Endometrial microvascular endothelial cells (primary cell): ENCODE results near the gene KLK2. TPM values are rescaled to one million over a fixed set of nuclear protein-coding genes. Genes with fewer than 3 reads are reported as not detected.

Source experiments
- in situ Hi-C: cut with HindIII; loops from 2 replicates; pipeline ENCODE4 v1.10.0; 2017; ENCODE audit warnings: low sequenced_read_pairs, low pct_unique_long_range_greater_than_20kb; ENCODE audit errors: inconsistent ontology term
- total RNA-seq: library from RNA; depleted of rRNA; stranded (reverse); fragments of >200 nt; gene quantifications from one replicate; pipeline ENCODE4 v1.2.3, GENCODE V29; 2015; ENCODE audit errors: inconsistent ontology term

Gene KLK2
- not detected for total RNA-seq

DNA sequence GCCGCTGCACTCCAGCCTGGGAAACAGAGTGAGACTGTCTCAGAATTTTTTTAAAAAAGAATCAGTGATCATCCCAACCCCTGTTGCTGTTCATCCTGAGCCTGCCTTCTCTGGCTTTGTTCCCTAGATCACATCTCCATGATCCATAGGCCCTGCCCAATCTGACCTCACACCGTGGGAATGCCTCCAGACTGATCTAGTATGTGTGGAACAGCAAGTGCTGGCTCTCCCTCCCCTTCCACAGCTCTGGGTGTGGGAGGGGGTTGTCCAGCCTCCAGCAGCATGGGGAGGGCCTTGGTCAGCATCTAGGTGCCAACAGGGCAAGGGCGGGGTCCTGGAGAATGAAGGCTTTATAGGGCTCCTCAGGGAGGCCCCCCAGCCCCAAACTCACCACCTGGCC, at the start of gene KLK2:
TSS of gene KLK2 (plus strand) at position 384 of the 400 bp plus-strand sequence. CDS start 35 bp downstream, outside the sequence.
- in situ Hi-C loops = no loop called here

DNA sequence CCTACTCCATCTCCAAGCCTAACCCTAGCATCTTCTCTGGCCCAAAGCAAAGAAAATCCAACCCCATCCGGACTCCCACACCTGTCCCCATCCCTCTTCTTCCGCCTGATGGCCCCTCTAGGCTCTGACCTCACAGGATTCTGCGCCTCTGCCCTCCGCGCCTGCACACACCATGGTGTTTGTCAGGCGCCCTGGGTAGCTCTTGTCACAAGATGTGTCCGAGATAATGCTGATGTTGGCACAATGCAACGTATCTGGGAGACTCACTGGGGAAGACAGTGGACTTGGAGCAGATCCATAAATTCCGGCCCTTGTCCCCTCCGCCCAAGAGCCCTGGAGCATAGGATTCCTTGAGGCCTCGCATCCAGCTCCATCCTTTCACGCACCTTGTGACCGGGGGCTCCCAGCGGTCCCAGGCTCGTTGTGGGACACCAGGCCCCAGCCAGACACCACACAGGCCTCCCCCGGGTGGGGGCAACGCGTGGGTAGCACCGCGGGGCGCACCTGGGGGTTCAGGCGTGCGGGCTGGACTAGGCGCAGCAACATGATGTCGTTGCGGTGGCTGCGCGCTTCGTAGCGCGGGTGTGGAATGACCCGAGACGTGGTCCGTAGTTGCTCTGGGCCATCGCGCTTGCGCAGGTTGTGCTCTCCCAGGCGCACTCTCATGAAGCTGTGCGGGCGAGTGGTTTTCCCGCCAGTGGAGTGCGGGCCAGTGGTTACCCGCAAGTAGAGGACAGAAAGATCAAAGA, 46.6 kb upstream of the KLK2 start:
- in situ Hi-C loops = no loop called here

DNA sequence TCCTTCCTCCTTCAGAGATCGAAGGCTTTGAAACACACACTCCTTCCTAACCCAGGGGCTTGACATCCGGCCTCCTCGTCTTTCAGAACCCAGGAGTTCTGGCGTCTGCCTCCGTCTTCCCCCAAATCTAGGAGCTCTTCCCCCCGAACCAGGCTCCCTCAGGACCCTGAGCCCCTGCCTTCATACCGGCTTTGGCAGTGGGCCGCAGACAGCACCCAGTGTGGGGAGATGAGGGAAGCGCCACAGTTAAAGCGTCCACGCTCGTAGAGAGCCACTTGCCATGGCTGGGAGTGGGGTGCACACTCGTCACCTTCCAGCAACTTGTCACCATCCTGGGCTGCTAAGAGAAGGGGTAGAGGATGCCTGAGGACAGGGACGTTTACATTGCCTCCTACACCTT, 45.8 kb upstream of the KLK2 start:
- in situ Hi-C loops = no loop called here

DNA sequence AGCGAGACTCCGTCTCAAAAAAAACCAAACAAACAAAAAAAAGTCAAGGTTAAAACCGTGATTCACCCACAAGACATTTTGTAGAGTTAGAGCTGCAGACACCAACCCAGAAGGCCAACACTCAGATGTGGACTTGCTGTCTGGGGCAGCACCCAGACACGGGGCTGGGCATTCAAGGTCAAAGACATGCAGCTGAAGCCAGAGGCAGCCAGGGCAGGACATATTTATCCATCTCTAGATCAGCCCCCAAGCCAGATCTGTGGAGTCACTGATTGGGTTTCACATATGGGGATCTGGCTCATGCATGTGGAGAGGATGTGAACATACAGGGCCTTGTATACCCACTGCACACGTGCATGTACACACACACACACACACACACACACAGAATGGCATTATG, 43.4 kb upstream of the KLK2 start:
- in situ Hi-C loops = no loop called here

DNA sequence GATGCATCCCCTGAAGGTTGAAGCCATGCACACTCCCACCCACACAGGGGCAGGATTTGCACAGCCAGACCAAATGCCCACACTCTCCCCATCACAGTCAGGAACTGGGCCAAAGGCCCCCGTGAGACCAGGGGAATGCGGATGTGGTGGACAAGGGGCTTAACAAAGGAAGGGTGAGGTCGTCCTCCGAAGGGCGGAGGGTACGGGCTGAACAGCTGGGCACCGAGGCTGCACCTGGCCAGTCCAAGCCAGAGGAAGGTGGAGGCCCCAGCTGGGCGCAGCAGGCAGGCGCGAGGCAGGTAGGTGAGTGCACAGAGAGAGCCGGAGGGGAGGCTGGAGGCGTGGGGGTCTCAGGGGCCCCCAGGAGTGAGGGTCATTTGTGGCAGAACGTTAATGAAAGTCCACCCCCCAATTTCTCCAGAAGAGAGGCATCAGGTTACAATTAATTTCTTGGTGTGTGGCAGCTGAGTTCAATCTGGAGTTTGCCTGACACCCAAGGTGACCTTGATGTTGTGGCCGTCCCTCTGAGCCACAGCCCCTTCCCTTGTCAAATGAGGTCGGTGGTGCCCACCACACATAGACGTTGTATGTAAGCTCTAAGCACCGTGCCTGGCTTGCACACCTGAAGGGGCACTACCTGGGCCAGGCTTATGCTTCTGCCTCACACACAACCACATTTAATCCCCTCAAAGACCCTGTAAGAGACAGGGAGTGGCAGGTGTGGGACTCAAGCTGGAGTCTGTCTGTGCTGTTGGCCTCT, 42.8 kb upstream of the KLK2 start:
- in situ Hi-C loops = no loop called here

DNA sequence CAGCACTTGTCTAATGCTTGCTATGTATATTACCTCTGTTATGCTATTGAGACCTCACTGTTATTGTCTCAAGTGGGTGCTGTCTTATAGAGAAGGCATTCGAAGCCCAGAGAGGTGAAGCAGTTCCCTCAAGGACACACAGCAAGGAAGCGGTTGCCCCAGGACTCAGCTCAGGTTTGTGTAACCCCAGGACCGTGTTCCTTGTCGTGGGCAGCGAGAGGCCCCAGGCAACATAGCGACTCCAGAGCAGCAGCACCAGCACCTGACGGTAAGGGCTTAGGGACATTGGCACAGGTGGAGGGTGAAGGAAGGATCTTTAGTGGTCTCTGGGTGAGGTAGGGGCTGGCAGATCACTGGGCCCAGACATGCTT, 42.2 kb upstream of the KLK2 start:
- in situ Hi-C loops = no loop called here

DNA sequence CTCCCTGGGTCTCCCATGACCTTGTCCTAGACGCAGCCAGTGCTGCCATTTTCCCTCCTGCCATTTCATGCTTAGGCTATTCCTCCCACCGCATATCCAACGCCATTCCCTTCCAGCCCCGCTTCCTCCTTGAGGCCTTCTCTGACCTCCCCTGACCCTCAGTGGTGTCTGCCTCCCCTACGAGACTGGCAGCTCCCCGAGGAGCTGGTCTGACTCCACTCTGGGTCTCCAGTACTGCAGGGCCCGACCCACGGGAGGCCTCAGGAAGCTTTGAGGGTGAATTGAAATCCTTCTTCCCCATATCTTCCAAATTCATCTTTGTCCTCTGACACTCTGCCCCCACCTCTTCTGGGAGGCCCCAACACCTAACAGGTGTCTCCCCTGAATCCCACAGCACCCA, 40.6 kb upstream of the KLK2 start:
- in situ Hi-C loops = no loop called here

DNA sequence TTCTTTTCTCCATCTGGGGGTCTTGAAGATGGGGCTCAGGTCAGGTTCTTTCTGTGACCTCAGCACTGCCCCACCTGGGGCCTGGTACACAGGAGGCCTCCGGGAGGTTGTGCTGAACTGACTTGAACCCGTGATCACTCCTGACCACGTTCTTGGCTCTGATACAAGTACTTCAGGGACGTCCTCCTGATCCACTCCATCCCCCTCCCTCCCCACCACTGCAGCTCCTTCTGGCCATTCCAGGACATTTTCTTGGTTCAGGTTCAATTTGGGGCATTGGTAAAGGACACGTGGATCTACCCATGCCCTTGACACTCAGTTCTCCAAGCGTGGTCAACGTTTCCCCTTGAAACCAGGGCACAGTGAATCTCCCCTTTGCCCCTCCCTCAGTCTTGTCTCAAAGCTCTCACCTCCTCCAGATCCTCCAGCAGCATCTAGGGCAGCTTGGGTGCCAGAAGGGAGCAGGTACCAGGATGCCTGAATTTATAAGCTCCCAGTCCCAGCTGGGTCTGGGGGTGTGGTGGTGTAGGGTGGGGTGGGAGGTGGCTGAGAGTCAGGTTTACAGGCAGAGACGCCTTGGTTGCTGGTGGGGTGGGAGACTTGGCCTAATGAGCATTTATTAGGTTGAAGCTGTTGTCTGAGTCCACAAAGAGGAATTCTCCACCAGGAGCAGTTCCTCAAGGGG, 40.0 kb upstream of the KLK2 start, which contains the start of gene KLK15:
TSS of gene KLK15 (minus strand) at position 458 of the 685 bp plus-strand sequence. CDS start 2,082 bp downstream, outside the sequence.
- in situ Hi-C loops = no loop called here

DNA sequence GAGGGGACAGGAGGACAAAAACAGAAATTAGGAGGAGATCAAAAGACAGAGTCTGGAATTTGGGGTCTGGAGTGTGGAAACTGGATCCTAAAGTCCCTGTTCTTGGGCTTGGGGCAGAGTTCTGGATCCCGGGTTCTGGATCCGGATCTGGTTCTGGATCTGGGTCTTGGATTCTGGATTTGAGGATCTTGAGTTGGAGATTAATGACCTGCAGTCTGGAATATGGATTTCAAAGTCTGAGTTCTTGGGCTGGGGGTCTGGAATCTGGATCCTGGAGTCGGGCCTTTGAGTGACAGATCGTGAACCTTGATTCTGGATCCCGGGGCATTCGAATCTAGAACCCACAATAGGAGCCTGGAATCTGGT, 39.5 kb upstream of the KLK2 start:
- in situ Hi-C loops = no loop called here

DNA sequence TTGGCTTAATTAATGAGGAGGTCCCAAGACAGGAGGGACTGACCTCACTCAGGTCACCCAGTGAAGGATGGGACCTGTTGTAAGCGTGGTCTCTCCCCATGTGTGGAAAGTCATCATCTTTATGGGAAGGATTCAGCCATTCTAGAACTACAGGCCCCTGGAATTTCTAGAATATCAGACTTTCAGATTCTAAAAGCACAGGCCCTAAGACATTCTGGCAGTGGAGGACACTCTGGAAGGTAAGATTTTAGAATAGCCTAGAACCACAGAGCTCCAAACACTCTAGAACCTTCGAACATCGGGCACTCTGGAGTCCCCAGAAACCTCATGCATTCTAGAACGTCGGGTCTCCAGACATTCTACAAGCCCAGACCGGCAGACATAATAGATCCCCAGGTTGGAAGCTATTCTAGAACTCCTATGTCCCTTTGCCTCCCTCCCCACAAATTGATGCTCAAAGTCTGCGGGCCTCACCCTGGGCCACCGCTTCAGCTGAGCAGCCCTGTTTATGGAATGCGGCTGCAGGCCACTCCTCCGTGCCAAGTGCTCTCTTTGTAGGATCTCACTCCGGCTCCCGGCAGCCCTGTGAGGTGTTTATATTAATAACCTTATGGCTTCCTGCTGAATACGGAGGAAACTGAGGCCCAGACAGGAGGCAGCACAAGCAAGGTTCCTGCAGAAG, 38.0 kb upstream of the KLK2 start:
- in situ Hi-C loops = no loop called here

DNA sequence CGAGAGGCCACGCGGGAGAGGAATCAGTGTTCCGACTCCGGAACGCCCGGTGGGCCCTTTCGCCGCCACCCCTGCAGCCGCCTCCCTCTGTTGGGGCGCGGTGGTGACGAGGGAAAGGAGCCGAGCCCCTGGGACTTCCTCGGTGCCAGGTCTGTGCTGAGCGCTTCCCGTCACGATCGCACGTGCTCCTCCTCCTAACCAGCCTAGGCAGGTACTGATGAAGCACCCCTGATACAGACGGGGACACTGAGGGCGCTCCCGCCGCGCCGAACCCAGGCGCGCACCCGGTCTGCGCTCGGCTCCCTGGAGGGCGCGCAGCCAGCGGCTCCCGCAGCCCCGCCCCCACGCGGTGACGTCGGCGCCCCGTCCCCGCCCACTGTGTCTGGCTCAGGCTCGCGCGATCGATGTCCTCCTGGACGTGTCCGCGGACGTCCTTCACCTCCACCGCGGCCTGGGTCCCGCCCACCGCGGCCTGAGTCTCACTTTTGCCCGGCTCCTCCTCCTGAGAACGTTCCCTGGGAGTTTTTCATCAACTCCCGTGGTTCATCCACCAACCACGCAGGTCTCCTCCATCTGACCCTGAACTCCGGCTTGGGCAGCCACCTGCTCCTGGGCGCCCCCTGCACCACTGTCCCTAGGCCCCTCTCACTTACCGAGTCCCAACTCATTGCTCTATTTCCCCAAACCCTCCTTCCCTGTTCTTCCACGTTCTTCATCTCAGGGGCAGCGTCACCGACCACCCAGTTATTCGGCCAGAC, 37.3 kb upstream of the KLK2 start:
- in situ Hi-C loops = no loop called here

DNA sequence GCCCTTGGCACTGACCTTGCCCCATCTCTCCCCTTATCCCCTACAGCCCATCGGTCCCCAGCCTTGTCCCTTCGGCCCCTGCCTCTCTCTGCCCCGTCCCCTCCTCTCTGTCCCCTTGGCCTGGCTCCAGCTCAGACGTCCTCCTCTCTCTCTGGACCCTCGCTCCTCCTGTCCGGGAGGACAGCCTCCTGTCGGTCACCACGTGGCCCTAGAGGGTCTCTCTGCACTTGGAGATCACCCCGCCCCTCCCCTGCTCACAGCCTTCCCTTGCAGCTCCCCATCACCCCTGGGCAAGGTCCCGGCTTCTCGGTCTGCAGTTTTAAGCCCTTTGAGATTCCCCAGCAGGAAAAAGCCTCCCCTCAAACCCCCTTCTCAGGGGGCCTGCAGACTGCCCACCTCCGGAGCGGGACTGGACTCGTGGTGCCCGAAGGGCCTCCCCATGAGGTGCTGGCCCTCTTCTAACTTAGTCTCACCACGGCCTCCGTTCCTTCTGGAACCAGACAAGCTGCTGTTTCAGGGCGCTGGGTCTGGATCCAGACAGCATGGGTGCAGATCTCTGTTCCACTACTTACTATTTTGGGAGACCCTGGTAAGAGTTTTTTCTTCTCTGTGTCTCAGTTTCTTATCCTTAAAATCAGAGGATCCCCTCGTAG, 36.6 kb upstream of the KLK2 start:
- in situ Hi-C loops = no loop called here

DNA sequence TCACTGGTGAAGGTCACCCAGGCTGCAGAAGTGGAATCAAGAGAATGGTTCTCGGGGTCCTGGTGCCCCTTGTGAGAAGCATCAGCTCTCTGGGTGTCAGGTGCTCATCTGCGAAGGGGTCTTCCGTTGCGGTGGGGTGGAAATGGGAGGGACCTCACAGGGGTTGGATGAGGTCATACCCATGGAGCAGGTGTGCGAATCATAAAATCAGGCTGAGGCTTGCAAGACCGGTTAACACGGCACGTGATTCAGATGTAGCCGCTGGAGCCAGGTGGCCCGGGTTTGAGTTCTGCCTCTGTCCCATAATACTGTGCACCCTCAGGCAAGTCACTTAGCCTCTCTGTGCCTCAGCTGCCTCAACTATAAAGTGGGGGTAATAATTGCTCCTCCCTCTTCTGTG, 35.9 kb upstream of the KLK2 start:
- in situ Hi-C loops = no loop called here

DNA sequence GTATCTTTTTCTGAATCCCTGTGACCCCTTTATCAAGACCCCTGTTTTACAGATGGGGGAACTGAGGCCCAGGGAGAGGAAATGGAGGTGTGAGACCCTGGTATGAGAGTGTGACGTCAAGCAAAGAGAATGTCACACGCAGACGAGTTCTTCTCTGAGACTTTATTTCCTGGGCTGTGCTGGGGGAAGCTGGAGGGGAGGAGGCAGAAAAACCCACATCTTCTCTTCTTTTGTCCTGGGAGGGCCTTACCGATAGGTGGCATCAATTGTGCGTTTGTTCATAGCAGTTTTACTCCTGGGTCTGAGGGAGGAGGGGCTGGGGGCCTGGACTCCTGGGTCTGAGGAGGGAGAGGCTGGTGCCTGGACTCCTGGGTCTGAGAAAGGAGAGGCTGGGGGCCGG, 35.0 kb upstream of the KLK2 start:
- in situ Hi-C loops = no loop called here

DNA sequence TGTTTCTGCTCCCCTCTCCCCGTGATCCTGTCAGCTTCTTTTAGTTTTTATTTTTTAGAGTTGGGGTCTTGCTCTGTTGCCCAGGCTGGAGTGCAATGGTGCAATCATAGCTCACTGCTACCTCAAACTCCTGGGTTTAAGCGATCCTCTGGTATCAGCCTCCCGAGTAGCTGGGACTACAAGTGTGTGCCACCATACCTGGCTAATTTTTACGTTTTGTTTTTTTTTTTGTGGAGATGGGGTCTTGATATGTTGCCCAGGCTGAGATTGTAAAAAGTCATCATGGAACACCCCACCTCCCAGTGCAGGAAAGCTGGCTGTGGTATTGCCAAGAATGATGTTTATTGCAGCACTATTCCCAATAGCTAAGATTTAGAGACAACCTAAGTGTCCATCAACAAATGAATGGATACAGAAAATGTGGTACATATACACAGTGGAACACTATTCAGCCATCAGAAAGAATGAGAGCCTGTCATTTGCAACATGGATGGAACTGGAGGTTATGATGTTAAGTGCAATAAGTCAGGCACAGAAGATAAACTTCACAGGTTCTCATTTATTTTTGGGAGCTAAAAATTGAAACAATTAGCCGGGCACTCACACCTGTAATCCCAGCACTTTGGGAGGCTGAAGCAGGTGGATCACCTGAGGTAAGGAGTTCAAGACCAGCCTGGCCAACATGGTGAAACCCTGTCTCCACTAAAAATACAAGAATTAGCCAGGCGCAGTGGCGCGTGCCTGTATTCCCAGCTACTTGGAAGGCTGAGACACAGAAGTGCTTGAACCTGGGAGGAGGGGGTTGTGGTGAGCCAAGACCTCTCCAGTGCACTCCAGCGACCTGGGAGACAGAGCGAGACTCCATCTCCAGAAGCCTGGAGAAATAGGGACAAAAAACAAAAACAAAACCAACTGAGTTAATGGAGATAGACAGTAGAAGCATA, 33.3 kb upstream of the KLK2 start:
- in situ Hi-C loops = no loop called here

DNA sequence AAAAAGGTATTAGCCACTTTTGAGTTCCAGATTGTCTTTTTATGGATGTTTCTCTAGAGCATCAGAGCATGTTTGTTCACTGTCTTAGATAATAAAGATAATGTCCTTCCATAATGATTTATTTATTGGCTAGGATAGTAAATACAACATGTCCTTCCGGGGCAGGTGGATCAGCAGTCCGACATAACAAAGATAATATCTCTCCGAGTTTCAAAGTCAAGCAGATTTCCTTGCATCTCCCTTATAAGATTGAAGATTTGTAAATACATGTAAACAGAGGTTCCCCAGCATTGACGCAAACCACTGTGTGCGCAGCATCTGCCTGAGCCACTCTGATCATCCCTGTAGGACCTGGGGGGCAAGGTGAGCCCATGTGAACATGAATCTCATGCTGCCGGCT, 31.1 kb upstream of the KLK2 start:
- in situ Hi-C loops = no loop called here

DNA sequence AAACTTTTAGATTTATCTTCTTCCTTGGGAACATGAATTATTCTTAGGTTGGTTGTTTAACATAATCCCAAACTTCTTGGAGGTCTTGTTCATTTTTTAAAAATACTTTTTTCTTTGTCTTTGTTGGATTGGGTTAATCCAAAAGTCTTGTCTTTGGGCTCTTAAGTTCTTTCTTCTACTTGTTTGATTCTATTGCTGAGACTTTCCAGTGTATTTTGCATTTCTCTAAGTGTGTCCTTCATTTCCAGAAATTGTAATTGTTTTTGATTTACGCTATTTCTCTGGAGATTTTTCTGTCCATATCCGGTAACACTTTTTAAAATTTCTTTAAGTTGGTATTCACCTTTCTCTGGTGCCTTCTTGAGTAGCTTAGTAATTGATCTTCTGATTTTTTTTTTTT, 30.0 kb upstream of the KLK2 start:
- in situ Hi-C loops = no loop called here
